ENCODE measurements around the gene BCL7A. TPM values are rescaled to one million over a fixed set of nuclear protein-coding genes. Genes with fewer than 3 reads are reported as not detected.
"Not testable (repeated sequence)": the region's sequence is repeated elsewhere in the genome, so short reads cannot be mapped to it uniquely, and the experiment has no call there.

The BCL7A gene
- total RNA-seq, result 7.1 and 7.3 TPM in 2 replicates

DNA sequence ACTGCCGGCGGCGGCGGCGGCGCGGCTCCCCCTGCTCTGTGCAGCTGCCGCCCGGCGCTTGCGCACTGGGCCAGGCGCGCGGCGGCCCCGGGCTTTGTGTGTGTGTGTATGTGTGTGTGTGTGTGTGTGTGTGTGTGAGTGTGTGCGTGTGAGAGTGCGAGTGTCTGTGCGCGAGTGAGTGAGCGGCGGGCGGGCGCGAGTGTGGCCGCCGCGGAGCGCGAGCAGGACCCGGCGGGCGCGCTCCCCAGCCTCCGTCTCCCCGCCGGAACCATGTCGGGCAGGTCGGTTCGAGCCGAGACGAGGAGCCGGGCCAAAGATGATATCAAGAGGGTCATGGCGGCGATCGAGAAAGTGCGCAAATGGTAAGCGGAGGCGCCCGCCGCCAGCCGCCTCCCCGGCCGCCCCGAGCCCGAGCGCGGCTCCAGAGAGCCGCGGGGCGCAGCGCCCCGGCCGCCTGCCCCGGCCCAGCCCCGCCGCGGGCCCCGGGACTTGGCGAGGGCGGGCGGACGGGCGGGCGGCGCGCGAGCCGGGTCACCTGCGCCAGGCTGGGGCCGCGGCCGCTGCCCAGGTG is at the start of gene BCL7A:
Gene BCL7A, plus strand, starts transcription at position 63 of the 571 bp plus-strand sequence. Its CDS starts 208 bp downstream, at position 271.
- intact Hi-C loops (cut with micrococcal nuclease), result no loop called here

DNA sequence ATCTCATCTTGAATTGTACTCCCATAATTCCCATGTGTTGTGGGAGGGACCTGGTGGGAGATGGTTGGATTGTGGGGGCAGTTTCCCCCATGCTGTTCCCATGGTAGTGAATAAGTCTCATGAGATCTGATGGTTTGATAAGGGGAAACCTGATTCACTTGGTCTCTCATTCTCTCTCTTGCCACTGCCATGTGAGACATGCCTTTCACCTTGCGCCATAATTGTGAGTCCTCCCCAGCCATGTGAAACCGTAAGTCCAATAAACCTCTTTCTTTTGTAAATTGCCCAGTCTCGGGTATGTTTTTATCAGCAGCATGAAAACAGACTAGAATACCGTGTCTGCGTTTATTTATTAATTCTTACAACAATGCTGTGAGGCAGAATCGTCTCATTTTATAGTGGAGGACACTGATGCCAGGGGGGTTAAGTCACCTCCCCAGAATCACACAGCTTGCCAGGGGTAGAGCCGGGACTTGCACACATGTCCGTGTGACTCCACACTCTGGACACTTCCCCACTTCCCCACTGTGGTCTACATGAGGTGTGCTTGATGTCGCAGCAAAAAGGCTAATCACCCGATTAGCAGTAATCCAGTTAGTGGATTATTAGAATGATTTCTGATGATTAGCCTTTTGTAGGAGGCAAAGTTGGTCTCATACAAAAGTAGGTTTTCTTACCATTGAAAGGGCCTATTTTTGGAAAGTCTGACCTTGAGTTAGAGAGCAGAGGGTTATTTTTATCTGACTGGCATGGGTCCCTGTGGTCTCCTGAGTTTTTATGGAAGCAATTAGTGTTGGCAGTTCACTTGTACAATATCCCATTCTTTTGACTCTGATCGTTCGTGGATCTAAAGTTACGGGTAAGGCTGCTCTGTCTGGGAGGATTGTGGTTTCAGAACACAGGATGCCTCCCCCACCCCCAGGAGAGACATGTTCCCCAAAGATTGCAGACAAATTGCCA is 47.4 kb upstream of the BCL7A start:
- intact Hi-C loops (cut with micrococcal nuclease), result no loop called here

DNA sequence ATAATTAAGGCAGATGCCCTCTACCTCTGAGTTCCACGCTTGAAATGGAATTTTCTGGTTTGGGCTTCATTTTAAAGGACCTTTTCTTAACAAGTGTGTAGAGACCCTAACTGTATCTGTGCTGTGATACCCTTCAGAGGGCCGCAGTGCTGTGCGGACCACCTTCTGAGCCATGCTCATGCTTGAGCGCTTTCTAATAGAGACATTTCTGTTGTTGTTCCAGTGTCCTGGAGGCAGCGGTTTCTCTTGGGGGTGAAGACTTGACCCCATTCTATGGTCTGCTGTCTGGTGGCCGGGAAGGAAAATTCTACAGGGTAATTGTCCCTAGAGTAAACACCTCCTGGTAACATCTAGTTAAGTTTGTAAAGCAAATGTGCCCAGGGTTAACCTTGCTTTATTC is 46.7 kb upstream of the BCL7A start:
- intact Hi-C loops (cut with micrococcal nuclease), result no loop called here

DNA sequence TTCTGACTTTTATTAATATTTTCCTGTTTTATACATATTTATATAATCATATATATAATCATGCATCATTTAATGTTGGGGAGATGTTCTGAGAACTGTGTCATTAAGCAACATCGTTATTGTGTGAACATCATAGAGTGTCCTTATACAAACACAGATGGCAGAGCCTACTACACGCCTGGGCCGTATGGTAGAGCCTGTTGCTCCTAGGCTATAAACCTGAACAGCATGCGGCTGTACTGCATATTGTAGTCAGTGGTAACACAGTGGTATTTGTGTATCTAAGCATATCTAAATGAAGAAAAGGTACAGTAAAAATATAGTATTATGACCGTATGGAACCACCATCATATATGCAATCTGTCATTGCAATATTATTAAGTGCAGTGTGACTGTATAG is 44.7 kb upstream of the BCL7A start:
- intact Hi-C loops (cut with micrococcal nuclease), result no loop called here

DNA sequence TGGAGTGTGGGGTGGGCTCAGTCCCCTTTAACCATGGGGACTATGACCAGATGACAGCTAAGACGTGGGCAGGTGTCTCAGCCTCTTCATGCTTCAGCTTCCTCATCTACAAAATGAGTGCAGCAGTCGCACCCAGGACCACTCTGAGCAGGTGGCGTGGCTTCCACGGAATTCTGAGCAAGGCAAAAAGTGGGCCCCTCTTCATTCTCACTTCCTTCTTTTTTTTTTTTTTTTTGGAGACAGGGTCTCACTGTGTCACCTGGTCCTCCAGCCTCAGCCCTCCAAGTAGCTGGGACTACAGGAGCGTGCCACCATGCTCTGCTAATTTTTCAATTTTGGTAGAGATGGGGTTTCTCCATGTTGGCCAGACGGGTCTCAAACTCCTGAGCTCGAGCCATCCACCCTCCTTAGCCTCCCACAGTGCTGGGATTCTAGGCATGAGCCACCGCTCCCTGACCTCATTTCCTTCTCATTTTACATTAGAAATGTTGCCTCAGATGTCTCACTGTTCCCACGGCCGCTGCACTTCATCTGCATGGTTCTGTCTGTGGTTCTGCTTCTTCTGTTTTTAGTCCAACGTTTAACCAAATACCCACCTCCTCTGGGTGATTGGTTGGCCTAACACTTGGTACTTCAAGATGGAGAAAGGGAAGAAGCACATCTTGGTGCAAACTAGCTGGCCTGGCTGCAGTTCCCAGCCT is 41.3 kb upstream of the BCL7A start:
- intact Hi-C loops (cut with micrococcal nuclease), result no loop called here

DNA sequence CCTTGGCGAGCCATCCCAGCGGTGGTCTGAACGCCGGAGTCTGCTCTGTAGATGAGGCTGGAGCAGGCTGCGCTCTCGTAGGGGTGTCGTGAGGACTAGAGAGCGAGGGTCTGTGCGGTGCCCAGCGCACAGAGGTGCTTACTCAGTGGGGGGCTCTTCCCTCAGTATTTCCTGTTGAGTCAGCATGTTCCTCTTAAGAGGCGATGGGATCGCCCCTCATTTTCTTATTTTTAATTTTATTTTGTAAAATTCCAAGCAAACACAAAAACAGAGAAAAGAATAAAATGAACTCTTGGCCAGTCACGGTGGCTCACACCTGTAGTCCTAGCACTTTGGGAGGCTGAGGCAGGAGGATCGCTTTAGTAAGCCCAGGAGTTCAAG is 40.8 kb upstream of the BCL7A start:
- intact Hi-C loops (cut with micrococcal nuclease), result no loop called here

DNA sequence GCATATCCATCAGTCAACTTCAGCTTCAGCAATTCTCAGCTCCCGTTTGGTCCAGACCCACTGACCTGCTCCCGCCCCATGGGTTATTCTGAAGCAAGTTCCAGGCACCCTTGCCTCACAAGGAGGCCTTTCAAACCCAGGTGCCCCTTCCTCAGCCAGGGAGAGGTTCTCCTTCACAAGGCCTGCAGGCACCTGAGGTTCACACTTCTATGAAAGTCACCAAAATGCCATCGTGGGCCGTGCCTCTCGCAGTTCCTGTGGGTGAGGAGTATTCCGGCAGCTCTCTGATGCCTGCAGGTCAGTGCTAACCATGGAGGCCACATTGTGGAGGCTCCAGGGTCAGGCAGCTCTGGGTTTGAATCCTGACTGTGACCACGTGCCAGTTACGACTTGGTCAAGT is 40.2 kb upstream of the BCL7A start:
- intact Hi-C loops (cut with micrococcal nuclease), result no loop called here

DNA sequence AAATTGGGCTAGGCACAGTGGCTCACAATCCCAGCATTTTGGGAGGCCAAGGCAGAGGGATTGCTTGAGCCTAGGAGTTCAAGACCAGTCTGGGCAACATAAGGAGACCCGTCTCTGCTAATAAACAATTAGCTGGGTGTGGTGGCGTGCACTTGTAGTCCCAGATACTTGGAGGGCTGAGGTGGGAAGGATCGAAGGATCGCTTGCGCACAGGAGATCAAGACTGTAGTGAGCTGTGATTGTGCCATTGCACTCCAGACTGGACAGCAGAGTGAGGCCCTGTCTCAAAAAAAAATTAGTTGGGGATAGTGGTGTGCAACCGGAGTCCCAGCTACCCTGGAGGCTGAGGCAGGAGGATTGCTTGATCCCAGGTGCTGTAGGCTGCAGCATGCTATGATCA is 38.7 kb upstream of the BCL7A start:
- intact Hi-C loops (cut with micrococcal nuclease), result no loop called here

DNA sequence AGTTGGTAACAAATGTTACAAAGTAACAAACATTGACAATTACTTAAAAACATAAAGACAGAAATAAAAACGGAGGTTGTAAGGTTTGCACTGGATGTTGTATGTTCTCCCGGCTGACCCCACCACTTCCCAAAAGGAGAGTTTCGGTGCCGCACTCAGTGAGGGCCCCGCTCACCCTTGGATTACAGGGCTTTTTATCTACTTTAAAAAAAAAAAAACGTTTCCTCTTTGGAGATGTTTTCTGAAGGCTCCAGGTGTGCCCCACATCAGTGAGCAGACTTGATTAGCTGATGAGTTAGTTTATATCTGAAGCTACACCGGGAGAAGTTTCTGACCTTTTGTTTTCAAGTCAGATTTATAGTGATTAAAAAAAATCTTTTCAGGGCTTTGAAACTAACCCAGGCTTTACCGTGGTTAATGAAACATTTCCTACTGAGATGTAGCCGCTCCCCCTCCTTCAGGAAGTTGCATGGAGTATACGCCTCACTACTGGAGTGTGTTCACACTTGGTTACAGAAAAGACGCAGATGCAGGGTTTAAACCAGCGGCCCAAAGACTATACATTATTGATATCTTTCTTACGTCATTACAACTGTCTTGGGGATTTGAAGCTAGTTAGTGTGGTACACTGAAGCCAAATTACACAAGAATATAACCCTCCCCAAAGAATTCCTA is 38.0 kb upstream of the BCL7A start:
- intact Hi-C loops (cut with micrococcal nuclease), result no loop called here

DNA sequence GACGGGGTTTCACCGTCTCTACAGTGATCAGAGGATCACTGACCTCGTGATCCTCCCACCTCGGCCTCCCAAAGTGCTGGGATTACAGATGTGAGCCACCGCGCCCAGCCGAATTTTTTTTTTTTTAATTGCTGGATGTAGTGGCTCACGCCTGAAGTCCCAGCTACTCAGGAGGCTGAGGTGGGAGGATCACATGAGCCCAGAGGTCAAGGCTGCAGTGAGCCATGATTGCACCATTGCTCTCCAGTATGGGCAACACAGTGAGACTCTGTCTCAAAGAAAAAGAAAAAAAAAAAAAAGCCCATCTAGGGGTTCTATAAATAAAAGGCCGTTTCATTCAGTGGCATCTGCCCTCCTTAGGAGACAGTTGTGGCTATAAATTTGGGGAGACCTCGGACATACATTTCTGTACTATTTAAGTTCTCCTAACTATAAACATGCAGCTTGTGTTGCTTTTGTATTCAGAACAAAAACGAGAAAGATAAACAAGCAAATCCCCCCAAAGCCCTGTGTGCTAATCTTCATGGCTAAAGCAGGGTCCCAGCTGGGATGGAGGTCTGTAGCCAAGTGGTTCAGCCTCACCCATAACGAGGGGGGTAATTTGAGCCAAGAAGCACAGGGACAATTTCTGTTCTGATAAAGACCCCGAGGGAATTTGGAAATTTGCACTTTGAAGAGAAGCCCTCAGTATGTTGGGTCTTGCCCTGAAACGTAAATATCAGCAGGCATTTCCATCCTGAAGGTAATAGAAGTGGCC is 35.0 kb upstream of the BCL7A start:
- intact Hi-C loops (cut with micrococcal nuclease), result no loop called here

DNA sequence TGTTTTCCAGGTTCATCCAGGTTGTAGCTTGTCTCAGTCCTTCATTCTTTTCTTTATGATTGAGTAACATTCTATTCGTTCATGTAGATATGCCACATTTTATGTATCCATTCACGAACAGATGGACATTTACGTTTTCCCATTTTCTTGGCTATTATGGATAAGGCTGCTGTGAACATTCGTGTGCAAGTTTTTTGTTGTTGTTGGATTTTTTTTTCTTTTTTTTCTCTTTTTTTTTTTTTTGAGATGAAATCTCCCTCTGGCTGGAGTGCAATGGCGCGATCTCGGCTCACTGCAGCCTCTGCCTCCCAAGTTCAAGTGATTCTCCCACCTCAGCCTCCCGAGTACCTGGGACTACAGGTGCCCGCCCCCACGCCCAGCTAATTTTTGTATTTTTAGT is 33.2 kb upstream of the BCL7A start:
- intact Hi-C loops (cut with micrococcal nuclease), result not testable (repeated sequence)

DNA sequence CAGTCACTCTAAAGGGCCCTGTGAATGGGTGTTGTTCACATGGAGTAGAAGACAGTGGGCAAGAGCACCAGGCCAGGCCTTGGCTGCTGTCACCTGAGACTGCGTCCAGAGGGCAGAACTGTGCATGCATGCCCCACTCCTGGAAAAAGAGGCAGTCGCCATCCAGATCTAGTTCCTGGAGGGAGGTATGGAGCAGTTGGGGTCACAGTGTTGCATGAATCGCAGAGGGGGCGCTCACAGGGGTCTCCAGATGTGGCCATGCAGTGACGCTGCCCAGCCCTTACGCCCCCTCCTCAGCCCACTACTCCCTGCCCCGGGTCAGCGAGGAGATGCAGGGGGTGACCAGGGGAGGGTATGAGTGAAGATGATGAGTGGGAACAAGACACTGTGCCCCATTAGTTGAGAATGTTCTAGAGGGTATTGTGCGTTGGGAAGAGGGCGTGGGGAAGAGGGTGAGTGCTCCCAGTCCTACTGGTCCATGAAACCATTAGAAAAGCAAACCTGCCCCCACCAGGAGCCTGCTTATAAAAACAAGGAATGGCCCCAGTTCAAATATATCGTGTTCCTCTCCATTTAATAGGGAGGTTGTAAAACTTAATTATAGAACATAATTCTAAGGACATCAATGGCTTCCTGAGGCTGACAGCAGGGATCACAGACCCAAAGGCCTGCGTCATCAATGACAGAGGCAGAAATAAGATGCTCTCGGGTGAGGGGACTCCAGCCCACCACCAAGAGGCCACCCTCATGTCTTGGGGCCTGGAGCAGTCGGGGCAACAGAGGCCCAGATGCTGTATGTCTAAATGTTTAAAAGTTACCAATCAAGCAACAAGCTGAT is 32.2 kb upstream of the BCL7A start:
- intact Hi-C loops (cut with micrococcal nuclease), result no loop called here

DNA sequence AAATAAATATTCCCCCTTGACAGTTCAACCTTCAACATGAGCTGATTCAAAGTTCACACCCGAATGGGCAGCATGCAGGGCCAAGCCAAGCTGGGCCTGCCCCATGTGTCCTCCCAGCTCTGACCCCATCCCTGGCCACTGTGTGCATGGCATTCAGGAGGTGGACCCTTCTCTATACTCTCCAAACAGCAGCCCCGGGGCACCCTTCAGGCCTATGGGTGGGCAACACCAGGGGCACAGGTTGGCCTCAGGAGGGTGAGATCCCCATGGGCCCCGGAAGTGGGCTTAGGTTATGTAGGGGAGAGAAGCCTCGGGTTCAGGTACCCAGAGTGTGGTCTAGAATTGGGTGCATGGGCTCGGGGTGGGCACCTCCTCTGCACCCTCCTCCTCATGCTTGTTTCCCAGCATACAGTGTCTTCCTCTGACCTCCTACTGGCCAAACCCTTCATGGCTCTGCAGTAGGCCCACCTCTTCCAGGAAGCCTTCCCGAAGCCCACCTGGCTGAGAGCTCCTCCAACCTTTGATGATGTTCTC is 31.5 kb upstream of the BCL7A start:
- intact Hi-C loops (cut with micrococcal nuclease), result no loop called here

DNA sequence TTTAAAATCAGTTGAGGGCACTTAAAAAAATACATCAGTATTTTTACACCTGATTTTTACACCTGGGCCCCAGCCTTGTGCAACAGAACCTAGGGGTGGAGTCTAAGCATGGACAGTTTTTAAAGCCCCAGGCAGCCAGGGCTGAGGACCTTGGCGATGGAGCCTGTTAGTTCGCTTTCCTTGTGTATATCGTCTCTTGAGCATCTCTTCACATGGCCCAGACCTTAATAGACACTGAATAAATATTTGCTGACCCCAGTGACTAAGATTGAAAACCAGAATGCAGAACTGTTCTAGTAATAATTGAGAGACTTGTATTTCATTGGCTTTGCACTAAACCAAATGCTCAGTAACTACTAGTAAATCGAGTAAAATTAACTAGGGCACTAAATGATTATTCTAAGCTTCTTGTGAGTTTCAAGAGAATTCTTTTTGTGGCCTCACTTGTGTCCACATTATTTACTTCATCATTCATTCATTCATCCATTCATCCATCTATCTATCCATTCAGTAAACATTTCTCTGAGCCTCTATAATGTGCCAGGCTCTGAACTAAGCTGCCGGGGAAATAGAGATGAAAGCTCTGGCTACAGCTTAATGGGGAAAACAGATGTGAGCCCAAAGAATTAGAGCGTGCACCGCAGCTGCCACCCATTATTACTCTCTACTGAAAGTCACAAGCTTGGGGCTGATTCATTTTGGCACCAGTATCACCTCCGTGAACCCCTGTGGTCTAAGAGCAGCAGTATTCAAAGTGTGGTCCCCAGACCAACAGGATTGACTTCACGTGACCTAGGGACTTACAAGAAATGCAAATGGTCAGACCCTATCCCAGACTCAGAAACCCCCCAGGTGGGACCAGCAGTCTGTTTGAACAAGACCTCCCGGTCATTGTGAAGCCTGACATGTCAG is 30.7 kb upstream of the BCL7A start:
- intact Hi-C loops (cut with micrococcal nuclease), result no loop called here

DNA sequence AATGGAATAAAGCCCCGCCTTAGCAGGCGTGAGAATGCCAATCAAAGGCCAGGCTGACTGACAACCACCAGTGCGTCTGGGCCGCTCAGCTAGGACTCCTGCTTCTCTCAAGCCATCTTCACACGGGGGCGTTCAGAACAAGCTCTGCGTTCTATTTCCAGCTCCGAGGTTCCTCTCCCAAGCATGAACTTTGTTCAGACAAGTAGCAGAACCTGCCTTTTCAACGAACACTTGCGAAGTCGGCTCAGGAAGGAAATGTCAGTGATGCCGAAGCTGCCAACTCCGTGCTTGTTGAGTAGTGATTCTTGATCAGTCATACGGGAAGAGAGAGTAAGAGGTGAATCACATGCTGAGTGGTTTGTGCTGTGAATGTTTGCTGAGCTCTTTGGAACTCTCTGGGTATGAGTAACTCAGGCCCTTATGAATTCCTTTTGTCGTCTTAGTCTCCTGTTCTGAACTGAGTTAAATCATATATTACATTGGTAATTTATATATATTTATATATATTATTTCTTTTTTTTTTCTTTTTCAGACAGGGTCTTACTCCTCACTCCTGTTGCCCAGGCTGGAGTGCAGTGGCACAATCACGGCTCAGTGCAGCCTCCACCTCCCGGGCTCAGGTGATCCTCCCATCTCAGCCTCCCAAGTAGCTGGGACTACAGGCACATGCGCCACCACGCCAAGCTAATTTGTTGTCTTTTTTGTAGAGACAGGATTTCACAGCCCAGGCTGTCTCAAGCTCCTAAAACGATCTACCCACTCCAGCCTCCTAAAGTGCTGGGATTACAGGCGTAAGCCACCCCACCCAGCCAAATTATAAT is 29.4 kb upstream of the BCL7A start:
- intact Hi-C loops (cut with micrococcal nuclease), result no loop called here

DNA sequence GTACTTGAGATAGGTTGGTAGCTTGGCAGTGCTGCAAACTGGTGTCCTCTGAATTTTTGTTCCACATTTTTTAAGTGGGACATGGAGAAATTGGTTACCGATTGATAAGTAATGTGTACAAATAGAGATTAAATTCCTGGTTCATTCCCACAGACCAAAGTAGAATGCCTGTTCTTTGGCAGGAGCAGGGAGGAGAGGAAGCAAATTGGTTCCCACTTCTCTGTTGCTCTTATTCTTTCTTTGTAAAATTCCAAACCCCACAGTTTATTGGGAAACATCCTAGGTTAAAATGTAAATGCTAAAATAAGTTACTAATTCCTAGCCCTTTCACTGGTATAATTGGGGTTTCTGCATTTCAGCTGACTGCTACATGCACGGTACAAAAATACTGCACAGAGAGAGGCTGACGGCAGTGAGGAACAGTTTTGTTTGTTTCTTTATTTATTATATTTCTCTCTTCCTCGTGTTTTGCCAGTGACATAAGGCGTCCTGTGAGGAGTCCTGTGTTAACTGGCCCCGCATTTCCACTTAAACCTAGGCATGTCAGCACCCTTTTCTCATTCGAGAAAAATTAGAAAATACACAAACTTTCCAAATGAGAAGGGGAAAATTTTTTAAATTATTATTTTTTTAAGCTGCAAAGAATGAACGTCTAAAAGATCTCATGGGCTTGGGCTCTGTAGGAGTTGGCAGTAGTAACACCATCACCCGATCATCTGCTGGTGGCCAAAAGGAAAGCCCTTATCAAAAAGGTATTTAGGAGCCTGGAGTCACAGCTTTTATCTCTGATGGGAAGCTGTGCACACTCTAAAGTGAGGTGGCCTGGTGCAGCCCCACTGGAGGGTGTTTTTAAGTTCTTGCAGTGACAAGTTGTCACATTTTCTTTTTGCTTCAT is 25.4 kb upstream of the BCL7A start:
- intact Hi-C loops (cut with micrococcal nuclease), result no loop called here

All from T-helper 2 cell treated with Interferon-gamma antibody and Interleukin-4, amounts not matched to agents 100 ng/mL and 5 ng/mL, for 36 hours (primary cell).